Measurements from ENCODE around the gene NAPB. TPM values are rescaled to one million over a fixed set of nuclear protein-coding genes. Genes with fewer than 3 reads are reported as not detected.
A peak's percentile ranks its signal among the peaks of the same experiment; 100 is the strongest.

Gene NAPB
- total RNA-seq, 1 experiment from 2014 or later: 9.4 TPM

DNA sequence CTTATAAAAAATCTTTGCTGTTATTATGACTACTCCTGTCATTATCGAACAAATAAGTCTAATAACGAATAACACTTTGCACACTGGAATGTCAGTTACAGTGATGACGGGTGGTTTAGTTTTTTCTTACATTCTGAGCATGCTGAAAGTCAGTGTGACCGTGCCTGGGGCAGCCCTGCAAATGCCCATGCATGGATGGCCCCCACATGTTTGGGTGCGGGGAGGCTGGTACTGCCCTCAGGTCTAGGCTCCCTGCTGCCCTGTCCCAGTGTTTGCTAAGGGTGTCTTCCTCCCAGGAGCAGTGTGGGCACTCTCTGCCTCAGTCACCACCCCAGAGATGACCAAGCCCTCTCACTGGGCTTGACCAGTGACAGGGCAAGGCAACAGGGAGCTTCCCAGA is 21.1 kb upstream of the NAPB start:
- in situ Hi-C loops (cut with HindIII; ENCODE audit: low pct_unique_long_range_greater_than_20kb, low sequenced_read_pairs): no loop called here
- no peak for DNase-seq (ENCODE audit: low read depth, low spot score)

DNA sequence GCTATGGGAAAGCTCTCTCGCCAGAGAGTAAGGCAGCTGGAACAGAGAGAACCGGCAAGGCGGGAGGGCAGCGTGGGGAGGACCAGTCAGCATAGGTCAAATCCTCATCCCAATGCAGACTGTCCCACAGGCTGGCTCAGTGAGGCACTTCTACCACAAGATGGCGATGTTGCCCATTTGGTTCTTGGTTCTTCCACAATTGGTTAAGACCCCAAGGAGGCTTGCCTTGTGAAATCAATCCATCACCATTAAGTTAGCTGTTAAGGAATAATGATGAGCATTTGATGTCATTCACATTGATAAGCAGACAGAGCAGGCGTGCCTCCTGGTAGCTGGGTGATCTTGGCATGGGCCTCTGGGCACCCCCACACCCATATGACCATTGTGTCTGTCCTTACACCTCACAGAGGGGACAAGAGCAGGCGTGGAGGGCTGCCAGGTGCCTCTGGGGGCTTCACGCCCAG is 20.6 kb upstream of the NAPB start:
- in situ Hi-C loops (cut with HindIII; ENCODE audit: low pct_unique_long_range_greater_than_20kb, low sequenced_read_pairs): no loop called here

DNA sequence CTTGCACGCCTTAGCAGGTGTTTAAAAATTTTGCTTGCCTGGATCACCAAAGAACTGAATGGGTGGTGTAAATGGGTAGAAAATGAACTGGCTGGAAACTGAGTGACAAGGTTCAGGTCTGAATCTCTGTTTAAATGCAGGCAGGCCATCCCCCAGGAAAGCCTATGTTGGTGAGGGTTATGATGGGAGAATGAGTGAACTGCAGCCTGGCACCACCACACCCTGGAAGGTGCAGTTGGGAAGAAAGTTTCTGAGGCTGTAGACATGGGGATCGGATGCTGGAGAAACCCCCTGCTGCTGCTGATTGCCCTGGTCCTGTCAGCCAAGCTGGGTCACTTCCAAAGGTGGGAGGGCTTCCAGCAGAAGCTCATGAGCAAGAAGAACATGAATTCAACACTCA is 18.7 kb upstream of the NAPB start:
- in situ Hi-C loops (cut with HindIII; ENCODE audit: low pct_unique_long_range_greater_than_20kb, low sequenced_read_pairs): no loop called here
- no peak for DNase-seq (ENCODE audit: low read depth, low spot score)

More for the DNA sequence above, 20.6 kb upstream of the NAPB start:
- DNase-seq (ENCODE audit: low read depth, low spot score): peak; percentile 89

DNA sequence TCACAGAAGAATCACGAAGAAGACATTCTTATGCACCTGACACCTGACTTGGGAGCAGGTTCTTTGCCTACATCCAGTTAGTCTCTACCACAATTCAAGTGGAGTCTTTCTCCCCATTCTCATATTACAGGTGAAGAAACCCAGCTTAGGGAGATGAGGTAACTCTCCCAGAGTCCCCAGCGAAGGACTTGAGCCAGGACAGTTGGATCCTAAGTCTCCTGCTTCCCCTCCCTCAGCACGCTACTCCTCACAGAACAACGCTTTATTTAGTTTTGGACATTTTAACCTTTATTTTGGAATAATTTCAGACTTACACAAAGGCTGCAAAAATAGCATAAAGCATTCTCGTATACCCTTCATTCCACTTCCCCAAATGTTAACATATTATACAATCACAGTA is 17.4 kb upstream of the NAPB start:
- in situ Hi-C loops (cut with HindIII; ENCODE audit: low pct_unique_long_range_greater_than_20kb, low sequenced_read_pairs): no loop called here
- no peak for DNase-seq (ENCODE audit: low read depth, low spot score)

DNA sequence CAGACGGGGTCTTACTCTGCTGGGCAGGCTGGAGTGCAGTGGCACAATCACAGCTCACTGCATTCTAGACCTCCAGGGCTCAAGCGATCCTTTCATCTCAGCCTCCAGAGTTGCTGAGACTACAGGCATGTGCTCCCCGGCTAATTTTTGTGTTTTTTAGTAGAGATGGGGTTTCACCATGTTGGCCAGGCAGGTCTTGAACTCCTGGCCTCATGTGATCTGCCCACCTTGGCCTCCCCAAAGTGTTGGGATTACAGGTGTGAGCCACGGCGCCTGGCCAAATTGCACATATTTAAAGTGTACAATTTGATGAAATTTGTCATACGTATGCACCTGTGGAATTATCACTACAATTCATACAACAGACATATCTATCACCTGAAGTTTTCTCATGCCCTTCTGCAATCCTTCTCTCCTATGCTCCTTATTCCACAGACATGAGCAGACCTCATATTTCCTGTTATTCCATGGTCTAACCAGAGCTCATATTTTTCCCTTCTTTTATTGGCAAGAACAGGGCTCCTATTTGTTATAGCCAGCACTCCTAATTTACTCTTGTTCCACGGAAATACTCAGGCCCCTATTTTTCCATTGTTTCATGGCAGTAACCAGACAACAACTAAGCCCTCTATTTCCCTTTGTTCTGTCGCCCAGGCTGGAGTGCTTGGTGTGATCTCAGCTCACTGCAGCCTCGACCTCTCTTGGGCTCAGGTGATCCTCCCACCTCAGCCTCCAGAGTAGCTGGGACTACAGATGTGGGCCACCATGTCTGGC is 16.0 kb upstream of the NAPB start:
- in situ Hi-C loops (cut with HindIII; ENCODE audit: low pct_unique_long_range_greater_than_20kb, low sequenced_read_pairs): no loop called here
- DNase-seq (ENCODE audit: low read depth, low spot score): no peak

DNA sequence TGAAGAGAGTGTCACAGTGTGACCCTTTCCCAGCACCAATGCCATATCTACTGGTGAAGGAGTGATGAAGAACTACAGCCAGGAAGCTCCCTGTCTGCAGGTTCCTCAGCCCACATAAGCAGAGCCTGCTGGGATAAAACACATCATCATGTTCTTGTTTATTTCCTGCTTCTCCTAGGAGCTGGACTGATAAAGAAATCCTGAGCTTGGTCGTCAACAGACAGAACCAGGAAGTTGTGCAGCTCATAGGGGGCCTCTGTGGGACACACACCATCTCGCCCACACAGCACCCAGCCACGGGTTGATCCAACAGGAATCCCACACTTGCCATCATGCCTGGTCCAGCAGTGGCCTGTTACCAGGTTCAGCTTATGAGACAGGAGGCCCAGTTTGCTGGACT is 15.4 kb upstream of the NAPB start:
- DNase-seq (ENCODE audit: low read depth, low spot score): no peak
- in situ Hi-C loops (cut with HindIII; ENCODE audit: low pct_unique_long_range_greater_than_20kb, low sequenced_read_pairs): no loop called here

DNA sequence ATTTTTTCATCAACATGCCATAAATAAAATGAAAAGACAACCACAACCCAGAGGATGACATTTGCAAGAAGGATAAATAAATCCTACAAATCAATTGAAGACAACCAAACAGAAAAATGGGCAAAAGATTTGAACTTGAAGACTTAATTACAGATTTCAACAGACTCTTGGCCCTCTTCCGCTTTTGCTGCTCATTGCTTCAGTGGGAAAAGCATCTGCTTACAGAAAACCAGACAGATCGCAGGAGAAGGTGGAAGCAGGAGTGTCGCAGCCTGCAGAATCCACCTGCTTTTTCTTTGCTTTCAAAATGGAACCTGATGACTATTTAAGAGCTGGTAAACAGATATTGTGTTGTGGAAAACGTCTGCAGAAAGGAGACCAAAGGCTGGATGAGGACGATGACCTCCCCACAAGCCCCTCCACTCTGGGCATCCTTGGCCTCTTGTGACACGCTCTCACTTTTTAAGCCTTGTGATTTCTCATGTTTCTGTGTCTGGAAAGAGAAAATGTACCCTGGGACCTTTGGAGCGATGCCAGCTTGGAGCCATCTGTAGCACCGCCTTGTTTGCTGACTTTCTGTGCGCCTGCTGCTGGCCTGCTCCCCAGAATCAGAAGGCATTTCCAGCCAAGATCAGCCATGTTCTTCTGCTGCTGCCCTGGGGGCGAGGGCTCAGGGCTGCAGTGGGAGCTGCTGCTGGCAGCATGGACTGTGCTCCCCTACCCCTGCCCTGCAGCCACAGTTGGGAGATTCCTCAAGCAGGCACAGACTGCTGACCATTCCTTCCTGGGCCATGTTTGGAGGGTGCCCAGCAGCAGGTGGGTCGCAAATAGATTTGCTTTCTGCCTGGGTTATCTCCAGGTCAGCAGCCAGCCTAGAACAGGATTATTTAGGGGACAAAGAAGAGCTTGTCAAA is 14.6 kb upstream of the NAPB start:
- no peak for DNase-seq (ENCODE audit: low read depth, low spot score)
- in situ Hi-C loops (cut with HindIII; ENCODE audit: low pct_unique_long_range_greater_than_20kb, low sequenced_read_pairs): no loop called here

DNA sequence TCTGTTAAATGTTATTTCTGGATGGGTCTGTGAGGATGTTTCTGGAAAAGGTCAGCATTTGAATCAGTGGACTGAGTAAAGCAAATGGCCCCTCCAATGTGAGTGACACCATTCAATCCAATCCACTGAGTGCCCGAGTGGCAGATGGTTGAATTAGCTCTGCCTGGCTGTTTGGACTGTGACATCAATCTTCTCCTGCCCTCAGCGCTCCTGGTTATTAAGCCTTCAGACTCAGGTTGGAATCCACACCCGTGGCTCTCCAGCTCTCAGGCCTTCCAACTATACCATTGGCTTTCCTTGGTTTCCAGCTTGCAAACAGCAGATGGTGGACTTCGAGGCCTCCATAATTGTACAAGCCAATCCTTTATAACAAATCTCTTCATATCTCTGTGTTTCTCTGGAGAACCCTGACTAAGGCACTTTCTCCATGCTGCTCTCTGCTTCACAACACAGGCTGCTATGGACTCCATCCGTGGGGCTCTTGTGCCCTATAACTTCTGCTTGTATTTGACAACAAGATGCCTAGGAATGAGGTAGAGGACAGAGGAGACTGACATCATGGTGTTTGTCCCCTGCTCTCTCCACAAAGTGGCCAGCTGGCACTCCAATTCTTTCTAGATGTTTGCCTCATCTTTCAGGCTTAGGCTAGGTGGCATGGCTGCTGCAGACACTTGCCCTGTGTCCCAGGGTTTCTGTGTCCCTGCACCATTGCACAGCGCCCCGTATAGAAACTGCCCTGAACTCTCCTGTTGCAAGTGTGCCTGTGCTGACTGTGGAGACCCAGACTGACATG is 13.4 kb upstream of the NAPB start:
- in situ Hi-C loops (cut with HindIII; ENCODE audit: low pct_unique_long_range_greater_than_20kb, low sequenced_read_pairs): no loop called here
- no peak for DNase-seq (ENCODE audit: low read depth, low spot score)

DNA sequence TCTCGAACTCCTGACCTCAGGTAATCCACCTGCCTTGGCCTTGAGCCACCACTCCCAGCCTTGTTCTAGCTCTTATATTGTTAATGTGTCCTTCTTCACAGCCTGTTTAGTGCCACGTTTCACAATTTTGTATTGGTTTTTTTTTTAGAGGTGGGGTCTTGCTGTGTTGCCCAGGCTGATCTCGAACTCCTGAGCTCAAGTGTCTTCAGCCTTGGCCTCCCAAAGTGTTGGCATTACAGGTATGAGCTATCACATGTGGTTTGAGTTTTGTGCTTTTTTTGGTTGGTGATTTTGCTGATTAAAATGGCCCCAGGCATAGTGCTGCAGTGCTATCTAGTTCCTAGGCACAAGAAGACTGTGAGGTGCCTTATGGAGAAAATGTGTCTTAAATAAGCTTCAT is 12.3 kb upstream of the NAPB start:
- no peak for DNase-seq (ENCODE audit: low read depth, low spot score)

DNA sequence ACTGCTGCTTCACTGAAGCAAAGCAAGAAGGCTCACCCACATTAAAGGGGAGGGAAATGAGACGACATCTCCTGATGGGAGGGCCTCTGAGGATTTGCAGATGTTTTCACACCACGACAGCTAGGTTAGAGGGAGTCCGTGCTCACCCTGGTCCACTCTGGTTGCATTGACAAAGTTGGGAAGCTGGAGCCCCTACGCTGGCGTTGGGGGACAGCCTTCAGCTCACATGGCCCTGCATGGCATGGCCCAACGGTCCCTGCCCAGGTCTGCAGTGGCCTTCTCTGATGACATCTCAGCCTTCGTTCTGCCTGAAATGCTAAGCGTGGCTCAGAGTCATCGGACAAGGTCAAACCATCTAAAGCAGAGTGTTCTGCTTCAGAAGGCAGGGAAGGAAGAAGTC is 3.8 kb upstream of the NAPB start:
- DNase-seq (ENCODE audit: low read depth, low spot score): no peak
- in situ Hi-C loops (cut with HindIII; ENCODE audit: low pct_unique_long_range_greater_than_20kb, low sequenced_read_pairs): no loop called here

More for the DNA sequence above, 12.3 kb upstream of the NAPB start:
- in situ Hi-C loops (cut with HindIII; ENCODE audit: low pct_unique_long_range_greater_than_20kb, low sequenced_read_pairs): no loop called here

DNA sequence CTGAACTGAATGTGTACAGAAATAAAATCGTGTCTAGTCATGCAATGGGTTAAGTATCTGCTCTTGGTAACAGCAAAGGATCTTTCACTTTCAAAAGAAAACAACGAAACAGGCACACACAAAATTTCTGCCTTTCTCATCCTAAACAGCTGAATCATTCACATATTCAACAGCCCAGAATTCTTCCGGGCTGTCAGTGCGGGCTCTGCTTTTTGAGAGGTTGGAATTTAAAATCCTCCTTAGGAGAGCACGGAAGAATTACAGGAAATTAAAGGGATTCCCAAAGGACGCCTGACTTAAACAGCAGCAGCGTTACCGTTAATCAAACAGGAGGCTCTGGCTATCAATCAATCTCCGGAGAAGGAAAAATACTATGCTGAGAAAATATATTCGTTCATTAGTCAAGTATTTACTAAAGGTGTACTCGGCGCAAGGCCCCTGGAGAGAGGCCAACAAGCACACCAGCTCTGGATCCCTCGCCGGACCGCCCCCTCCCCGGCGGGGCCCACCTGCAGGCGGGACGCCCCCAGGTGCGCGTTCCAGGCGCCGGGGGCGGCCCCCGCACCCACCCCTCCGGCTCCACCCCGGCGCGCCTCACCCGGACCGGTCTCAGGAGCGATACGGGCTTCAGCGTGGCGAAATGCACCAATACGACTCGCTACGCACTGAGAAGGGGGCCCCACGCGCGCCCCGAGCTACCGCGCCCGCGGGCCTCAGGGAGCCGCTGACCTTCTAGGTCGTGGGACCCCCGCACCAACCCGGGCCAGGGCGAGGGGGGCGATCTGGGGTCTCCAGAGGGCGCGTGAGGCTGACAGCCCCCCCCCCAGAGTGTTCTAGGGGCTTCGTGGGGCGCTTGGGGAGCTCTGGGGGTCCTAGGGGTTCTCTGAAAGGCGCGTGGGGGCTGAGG is 1.0 kb downstream of the NAPB start:
- DNase-seq (ENCODE audit: low read depth, low spot score): peak; percentile 28
- in situ Hi-C loops (cut with HindIII; ENCODE audit: low pct_unique_long_range_greater_than_20kb, low sequenced_read_pairs): no loop called here

DNA sequence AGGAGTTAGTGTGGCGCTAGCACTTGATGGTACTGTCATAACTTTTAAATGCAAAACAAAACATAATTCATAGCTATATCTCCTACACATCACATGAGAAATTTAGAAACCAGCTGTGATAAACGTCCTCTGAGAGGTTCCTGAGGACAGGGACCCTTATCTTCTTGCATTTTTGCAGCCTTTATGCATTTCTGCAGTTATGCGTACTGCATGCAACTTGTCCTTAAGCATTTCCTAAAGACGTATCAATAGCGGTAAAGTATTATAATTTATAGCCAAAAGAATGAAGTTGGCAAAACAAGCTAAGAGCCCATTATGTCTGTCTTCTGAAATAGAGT is 1.7 kb downstream of the NAPB start:
- no peak for DNase-seq (ENCODE audit: low read depth, low spot score)
- in situ Hi-C loops (cut with HindIII; ENCODE audit: low pct_unique_long_range_greater_than_20kb, low sequenced_read_pairs): no loop called here

DNA sequence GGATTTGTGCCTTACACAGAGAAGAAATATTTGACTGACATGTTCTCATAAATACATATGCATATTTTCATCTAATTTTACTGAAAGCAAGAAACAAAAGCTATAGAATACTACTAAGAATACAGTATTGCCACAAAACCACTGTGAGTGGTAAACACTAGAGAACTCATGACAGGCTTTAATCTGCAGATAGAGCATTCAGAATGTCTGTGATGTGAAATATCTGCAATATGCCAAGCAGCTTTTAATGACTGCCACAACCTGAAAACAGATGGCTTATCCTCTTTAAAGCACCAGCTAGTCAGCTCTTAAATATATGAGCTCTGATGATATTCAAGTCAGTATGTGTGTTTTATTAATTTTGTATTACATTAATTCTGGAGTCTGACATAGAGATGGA is 3.4 kb downstream of the NAPB start:
- in situ Hi-C loops (cut with HindIII; ENCODE audit: low pct_unique_long_range_greater_than_20kb, low sequenced_read_pairs): no loop called here
- no peak for DNase-seq (ENCODE audit: low read depth, low spot score)

DNA sequence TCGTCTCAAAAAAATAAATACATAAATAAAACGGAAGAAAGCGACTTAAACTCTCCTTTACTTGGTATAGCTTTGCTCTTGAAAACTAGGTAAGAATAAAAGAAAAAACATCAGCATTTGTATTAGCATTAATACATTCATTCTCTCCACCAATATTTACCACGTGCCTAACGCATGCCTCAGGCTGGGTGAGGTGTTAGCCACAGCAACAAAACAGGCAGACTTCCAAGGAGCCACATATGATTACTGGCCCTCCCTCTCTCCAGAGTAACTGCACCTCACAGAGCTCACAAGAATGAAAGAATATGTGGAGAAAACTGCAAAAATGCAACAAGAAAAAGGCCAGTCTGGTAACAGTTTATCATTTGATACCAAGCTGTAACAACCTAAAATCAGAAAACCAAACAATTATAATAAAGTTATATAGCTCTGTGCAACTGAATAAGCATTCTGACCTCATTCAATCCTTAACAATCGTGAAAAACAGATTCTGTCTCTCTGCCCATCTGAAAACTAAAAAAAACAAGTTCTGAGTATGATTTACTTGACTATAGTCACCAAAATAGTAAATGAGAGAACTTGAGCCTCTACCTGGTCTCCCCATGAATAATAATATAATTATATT is 5.2 kb downstream of the NAPB start:
- peak; percentile 32 for DNase-seq (ENCODE audit: low read depth, low spot score)
- in situ Hi-C loops (cut with HindIII; ENCODE audit: low pct_unique_long_range_greater_than_20kb, low sequenced_read_pairs): no loop called here

DNA sequence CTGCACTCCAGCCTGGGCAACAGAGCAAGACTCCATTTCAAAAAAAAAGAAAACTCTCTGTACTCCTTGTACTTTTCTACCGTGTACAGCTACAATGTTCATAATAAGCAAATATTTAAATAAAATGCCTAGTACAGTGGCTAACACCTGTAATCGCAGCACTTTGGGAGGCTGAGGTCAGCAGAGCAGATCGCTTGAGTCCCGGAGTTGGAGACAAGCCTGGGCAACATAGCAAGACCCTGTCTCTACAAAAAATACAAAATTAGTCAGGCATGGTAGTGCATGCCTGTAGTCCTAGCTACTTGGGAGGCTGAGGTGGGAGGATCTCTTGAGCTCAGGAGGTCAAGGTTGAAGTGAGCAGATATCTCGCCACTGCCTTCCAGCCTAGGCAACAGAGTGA is 5.7 kb downstream of the NAPB start:
- no peak for DNase-seq (ENCODE audit: low read depth, low spot score)
- in situ Hi-C loops (cut with HindIII; ENCODE audit: low pct_unique_long_range_greater_than_20kb, low sequenced_read_pairs): no loop called here

DNA sequence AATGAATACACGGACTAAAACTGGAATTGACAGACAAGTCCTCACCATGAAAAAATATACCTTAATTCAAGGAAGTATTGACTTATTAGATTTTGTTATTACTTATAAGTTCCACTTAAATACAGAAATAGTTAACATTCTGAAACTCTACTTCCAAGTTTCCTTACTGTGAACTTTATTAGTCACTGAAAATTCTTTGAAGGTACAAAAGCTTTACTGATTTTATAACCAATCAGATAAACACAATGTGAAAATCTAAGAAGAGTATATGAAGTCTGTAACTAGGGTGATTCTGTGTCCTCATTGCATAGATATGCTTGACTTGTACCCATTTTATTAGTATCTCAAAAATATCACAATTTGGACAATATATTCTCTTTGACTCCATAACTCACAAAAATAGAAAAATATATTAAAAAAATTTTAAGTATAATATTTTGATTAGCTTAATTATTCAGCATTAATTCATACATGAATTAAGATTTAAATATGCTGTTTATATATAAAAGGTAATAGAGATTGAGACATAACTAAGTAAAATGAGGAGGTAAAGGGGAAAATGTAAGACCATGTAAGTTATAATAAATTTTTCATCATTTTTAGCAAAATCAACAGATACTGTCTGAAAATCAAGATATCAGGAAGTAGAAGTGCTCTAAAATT is 6.6 kb downstream of the NAPB start:
- DNase-seq (ENCODE audit: low read depth, low spot score): no peak
- in situ Hi-C loops (cut with HindIII; ENCODE audit: low pct_unique_long_range_greater_than_20kb, low sequenced_read_pairs): no loop called here

All from SK-MEL-5 (cell line).